Suprapubic skin (tissue), 4 donors: Measurements from ENCODE around the gene PODXL.

Experiments used
- POLR2A ChIP-seq, 2 donors: fragments of 450-650 bp; IDR thresholded peaks; one replicate each; pipeline ENCODE4 v1.6.1; 2017; ENCODE audit warnings: antibody characterized with exemption in 2 of 2, mild to moderate bottlenecking in 2 of 2, moderate library complexity in 2 of 2
- POLR2AphosphoS5 ChIP-seq, 3 donors: sonication (generic); formaldehyde crosslinking; IDR thresholded peaks; one replicate each; pipeline ENCODE4 v1.6.1; 2017; ENCODE audit warnings: antibody characterized with exemption in 3 of 3
- TF ChIP-seq, protein P1 (sequence below), 2 donors: fragments of 200-600 bp in 1 of 2; fragments of 450-650 bp in 1 of 2; sonication (generic) in 1 of 2; IDR thresholded peaks; one replicate each; pipeline ENCODE4 v1.5.1; 2016 to 2019; ENCODE audit warnings: antibody characterized with exemption in 2 of 2, mild to moderate bottlenecking in 1 of 2, moderate library complexity in 1 of 2

DNA sequence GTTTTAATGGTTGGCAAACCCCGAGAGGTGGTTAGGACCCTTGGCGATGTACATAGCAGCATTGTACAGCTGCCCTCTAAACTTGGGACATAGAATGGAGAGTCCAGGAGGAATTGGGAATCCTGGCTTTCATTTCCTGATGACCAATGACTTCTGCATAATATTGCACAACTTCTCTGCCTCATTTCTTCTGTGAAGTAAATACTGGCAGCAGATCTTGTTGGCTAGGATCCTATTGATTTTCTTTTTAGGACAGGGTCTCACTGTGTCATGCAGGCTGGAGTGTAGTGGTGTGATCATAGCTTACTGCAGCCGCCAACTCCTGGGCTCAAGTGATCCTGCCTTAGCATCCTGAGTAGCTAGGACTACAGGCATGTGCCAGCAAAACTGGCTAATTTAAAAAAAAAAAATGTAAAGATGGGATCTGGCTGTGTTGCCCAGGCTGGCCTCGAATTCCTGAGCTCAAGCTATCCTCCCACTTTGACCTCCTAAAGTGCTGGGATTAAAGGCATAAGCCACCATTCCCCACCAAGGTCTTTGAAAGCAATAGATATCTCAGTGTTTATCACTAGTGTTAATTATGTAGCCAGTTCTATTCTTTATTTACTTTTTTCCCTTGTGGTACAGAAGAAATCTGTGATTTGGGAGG is 58.1 kb downstream of the PODXL start:
- TF ChIP-seq, protein P1, sequence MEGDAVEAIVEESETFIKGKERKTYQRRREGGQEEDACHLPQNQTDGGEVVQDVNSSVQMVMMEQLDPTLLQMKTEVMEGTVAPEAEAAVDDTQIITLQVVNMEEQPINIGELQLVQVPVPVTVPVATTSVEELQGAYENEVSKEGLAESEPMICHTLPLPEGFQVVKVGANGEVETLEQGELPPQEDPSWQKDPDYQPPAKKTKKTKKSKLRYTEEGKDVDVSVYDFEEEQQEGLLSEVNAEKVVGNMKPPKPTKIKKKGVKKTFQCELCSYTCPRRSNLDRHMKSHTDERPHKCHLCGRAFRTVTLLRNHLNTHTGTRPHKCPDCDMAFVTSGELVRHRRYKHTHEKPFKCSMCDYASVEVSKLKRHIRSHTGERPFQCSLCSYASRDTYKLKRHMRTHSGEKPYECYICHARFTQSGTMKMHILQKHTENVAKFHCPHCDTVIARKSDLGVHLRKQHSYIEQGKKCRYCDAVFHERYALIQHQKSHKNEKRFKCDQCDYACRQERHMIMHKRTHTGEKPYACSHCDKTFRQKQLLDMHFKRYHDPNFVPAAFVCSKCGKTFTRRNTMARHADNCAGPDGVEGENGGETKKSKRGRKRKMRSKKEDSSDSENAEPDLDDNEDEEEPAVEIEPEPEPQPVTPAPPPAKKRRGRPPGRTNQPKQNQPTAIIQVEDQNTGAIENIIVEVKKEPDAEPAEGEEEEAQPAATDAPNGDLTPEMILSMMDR (IDR thresholded peaks at IDR 0.05) = no peak
- TF ChIP-seq POLR2A (IDR thresholded peaks at IDR 0.05) (no peak), POLR2AphosphoS5 (IDR thresholded peaks at IDR 0.05) (no peak)
